Suprapubic skin (tissue), 4 donors: ENCODE data around the gene ZBTB3. TPM values are rescaled to one million over a fixed set of nuclear protein-coding genes. Genes with fewer than 3 reads are reported as not detected.

ENCODE experiments used
- DNase-seq, 2 donors: peaks; one replicate each; pipeline ENCODE4 v3.0.0-alpha.2; 2019; ENCODE audit warnings: low spot score in 2 of 2
- H3K27ac ChIP-seq: fragments of 200-600 bp; sonication (generic); one replicate; pipeline ENCODE4 v1.5.1; 2019
- H3K27me3 ChIP-seq: fragments of 200-600 bp; sonication (generic); one replicate; pipeline ENCODE4 v1.5.1; 2019
- H3K36me3 ChIP-seq: fragments of 200-600 bp; sonication (generic); one replicate; pipeline ENCODE4 v1.5.1; 2019
- H3K4me1 ChIP-seq: fragments of 200-600 bp; sonication (generic); one replicate; pipeline ENCODE4 v1.5.1; 2019
- H3K4me3 ChIP-seq: fragments of 200-600 bp; sonication (generic); one replicate; pipeline ENCODE4 v1.5.1; 2019; ENCODE audit warnings: mild to moderate bottlenecking
- H3K9me3 ChIP-seq: fragments of 200-600 bp; sonication (generic); one replicate; pipeline ENCODE4 v1.5.1; 2019
- EP300 ChIP-seq: sonication (generic); formaldehyde crosslinking; IDR thresholded peaks from one replicate; pipeline ENCODE4 v1.6.1; 2017; ENCODE audit warnings: antibody characterized with exemption
- POLR2A ChIP-seq, 2 donors: fragments of 450-650 bp; IDR thresholded peaks; one replicate each; pipeline ENCODE4 v1.6.1; 2017; ENCODE audit warnings: antibody characterized with exemption in 2 of 2, mild to moderate bottlenecking in 2 of 2, moderate library complexity in 2 of 2
- POLR2AphosphoS5 ChIP-seq, 3 donors: sonication (generic); formaldehyde crosslinking; IDR thresholded peaks; one replicate each; pipeline ENCODE4 v1.6.1; 2017; ENCODE audit warnings: antibody characterized with exemption in 3 of 3
- whole genome bisulfite sequencing: methylation state at CpG from one replicate; pipeline ENCODE4 v1.1.5; 2018; 5-methylcytosine and 5-hydroxymethylcytosine counted together
- total RNA-seq, 4 donors: library from RNA; depleted of rRNA; stranded (reverse); fragments of >200 nt; gene quantifications; one replicate each; pipeline ENCODE4 v1.1.0, GENCODE V29; 2016
- TF ChIP-seq, protein P1 (sequence below), 2 donors: fragments of 200-600 bp in 1 of 2; fragments of 450-650 bp in 1 of 2; sonication (generic) in 1 of 2; IDR thresholded peaks; one replicate each; pipeline ENCODE4 v1.5.1; 2016 to 2019; ENCODE audit warnings: antibody characterized with exemption in 2 of 2, mild to moderate bottlenecking in 1 of 2, moderate library complexity in 1 of 2

ZBTB3 gene
- 10 to 100 TPM; 10.9 to 32.2 (median 14.3) TPM for total RNA-seq

DNA sequence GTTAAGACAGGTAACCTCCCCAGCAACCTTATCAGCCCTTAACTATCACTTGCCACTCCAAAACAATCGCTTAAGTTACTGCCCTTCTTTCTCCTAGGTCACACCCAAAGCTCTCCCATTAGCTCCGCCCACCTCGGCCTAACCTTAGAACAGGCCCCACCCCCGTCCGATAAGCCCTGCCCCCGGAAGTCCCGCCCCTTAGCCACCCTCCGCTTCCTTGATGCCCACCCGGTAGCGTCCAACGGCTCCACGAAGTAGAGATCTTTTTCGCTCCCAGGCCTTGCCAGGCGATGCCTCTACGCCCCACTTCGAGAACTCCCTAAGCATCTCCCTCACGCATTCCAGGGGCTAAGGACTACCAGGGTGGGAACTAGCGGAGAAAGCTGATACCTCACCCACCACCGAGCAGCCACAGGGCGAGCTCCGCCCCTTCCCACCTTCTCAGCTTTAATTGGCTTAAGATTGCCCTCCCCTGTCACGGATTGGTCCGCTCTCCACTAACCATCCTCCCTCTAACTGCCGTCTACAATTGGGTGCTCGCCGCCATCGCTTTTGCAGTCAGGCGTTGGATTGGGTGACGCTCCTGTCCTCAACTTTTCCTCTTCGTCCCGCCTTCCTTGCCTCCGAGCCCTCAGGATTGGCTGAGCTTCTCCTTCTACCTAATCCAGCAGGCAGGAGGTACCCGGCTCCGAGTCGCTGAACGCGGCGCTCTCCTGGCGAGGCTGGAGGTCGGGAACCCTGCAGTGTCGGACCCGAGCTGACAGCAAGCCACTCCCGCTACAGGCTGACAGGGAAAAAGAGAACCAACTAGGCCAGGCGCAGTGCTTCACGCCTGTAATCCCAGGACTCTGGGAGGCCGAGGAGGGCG lies at the start of gene ZBTB3:
Gene ZBTB3, minus strand, starts transcription at position 425 of the 868 bp plus-strand sequence. CDS start 496 bp downstream, outside the sequence.
- H3K4me3 ChIP-seq, result peak within 1 kb of the TSS; percentile 78
- peak; percentile 99 for DNase-seq
- TF ChIP-seq POLR2A (IDR thresholded peaks at IDR 0.05) (peak in 1 of 2 donors; percentile 55), EP300 (no peak), POLR2AphosphoS5 (IDR thresholded peaks at IDR 0.05) (peak; percentile 67 to 89 (median 73))
- TF ChIP-seq, protein P1, sequence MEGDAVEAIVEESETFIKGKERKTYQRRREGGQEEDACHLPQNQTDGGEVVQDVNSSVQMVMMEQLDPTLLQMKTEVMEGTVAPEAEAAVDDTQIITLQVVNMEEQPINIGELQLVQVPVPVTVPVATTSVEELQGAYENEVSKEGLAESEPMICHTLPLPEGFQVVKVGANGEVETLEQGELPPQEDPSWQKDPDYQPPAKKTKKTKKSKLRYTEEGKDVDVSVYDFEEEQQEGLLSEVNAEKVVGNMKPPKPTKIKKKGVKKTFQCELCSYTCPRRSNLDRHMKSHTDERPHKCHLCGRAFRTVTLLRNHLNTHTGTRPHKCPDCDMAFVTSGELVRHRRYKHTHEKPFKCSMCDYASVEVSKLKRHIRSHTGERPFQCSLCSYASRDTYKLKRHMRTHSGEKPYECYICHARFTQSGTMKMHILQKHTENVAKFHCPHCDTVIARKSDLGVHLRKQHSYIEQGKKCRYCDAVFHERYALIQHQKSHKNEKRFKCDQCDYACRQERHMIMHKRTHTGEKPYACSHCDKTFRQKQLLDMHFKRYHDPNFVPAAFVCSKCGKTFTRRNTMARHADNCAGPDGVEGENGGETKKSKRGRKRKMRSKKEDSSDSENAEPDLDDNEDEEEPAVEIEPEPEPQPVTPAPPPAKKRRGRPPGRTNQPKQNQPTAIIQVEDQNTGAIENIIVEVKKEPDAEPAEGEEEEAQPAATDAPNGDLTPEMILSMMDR (IDR thresholded peaks at IDR 0.05), result no peak
- peaks cover 7% of the 10 kb centered on the region for H3K36me3 ChIP-seq
- 1% methylated on average over 43 of the region's 47 CpGs for WGBS
- no peaks in the 10 kb centered on the region for H3K9me3 ChIP-seq
- no peaks in the 10 kb centered on the region for H3K27me3 ChIP-seq
- H3K4me1 ChIP-seq, result peaks cover 36% of the 10 kb centered on the region
- peak within 1 kb of the TSS; percentile 96 for H3K27ac ChIP-seq

DNA sequence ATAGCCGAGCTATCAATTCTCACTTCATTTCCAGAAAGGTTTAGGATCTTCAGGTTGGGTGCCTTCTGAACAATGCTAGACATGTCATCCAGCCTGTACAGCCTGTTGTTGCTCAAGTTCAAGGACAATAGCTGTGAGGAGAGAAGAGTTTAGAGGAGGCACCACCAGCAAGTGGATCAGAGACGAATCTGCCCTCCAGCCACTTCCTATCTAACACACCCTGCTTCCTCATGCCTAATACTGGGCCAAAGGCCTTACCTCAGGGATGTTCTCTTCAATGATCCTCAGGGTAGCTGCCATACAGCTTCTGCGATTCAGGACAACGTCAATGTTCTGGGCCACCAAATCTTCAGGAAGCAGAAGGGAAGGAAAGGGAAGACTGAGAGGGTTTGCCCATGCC lies 47.1 kb upstream of the ZBTB3 start:
- Histone ChIP-seq H3K36me3 (peaks cover 74% of the 10 kb centered on the region), H3K27ac (no peak overlapping the region), H3K4me1 (peaks cover 20% of the 10 kb centered on the region), H3K27me3 (no peaks in the 10 kb centered on the region), H3K4me3 (no peak overlapping the region), H3K9me3 (no peaks in the 10 kb centered on the region)
- TF ChIP-seq POLR2AphosphoS5 (IDR thresholded peaks at IDR 0.05) (no peak), EP300 (no peak), POLR2A (IDR thresholded peaks at IDR 0.05) (no peak)
- TF ChIP-seq, protein P1 (IDR thresholded peaks at IDR 0.05), result no peak
- no peak for DNase-seq
- WGBS, result 86% methylated on average over 4 of the region's 4 CpGs

DNA sequence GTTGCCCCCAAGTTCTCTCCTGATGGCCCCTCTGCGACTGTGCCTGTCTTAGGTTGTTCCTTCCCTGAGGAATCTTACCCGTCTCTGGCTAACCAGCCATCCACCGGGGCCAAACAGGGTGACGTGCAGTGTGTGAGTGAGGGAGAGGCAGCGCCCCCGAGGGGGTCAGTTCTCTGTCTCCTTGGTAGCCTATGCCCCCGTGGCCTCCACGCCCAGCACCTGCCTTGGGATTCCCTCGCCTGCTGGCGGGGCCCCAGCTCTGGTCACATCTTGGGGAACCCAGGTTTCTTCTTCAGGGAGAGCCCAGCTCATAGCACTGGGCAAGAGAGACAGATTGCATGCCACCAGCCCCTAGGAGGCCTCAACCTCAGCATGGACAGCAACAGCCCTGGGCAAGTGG lies 45.5 kb upstream of the ZBTB3 start:
- Histone ChIP-seq H3K4me3 (no peak overlapping the region), H3K27me3 (no peaks in the 10 kb centered on the region), H3K36me3 (peaks cover 90% of the 10 kb centered on the region), H3K9me3 (no peaks in the 10 kb centered on the region), H3K27ac (no peak overlapping the region), H3K4me1 (peaks cover 15% of the 10 kb centered on the region)
- no peak for DNase-seq
- TF ChIP-seq POLR2AphosphoS5 (IDR thresholded peaks at IDR 0.05) (no peak), POLR2A (IDR thresholded peaks at IDR 0.05) (no peak), EP300 (no peak)
- TF ChIP-seq, protein P1 (IDR thresholded peaks at IDR 0.05), result no peak
- WGBS, result 95% methylated on average over 4 of the region's 10 CpGs

DNA sequence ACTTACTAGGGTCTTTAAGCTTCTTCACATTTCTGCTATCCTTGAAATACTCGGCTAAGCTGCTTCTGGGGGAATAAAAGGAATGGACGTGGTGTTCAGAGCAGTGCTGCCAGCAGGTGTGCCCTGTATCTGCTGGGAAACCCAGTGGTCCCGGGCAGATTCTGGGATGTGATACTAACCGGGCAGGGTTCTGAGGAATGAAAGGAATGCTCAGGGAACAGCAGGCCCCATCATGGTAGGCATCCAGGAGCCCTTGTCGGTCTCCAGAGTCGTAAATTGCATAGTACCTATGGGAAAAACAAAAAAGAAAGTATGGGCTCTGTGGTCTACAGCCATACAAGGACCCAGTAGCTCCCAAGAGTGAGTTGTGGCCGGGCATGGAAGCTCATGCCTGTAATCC lies 42.3 kb upstream of the ZBTB3 start:
- Histone ChIP-seq H3K27ac (no peak overlapping the region), H3K9me3 (no peaks in the 10 kb centered on the region), H3K36me3 (peaks cover 88% of the 10 kb centered on the region), H3K27me3 (no peaks in the 10 kb centered on the region), H3K4me1 (peaks cover 15% of the 10 kb centered on the region), H3K4me3 (no peak overlapping the region)
- WGBS, result 86% methylated on average over 7 of the region's 7 CpGs
- DNase-seq, result no peak
- TF ChIP-seq EP300 (no peak), POLR2A (IDR thresholded peaks at IDR 0.05) (no peak), POLR2AphosphoS5 (IDR thresholded peaks at IDR 0.05) (no peak)
- TF ChIP-seq, protein P1 (IDR thresholded peaks at IDR 0.05), result no peak

DNA sequence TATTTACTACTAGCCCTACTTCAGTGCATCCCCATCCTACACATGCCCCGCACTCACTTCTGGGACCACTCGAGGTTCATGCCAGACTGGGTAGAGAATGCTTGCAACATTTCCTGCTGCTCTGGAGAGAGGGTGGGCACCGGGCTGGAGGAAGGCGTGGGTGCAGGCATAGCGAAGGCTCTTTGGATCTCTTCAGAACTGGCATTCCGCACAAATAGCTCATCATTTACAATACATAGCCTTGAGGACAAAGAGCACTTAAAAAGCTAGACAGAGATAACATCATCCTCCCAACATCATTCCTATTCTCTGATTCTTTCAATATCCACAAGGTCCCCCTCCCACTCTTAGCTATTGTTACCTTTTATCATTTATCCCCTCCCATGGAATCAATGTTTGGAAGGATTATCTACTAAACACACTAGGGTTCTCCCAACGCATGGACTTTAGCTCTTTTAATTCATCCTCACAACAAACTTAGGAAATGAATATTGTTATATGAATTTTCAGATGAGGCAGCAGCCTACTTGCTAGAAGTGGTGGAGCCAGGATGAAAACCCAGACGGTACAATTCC lies 40.3 kb upstream of the ZBTB3 start:
- no peaks in the 10 kb centered on the region for H3K27me3 ChIP-seq
- H3K9me3 ChIP-seq, result no peaks in the 10 kb centered on the region
- no peak overlapping the region for H3K4me3 ChIP-seq
- H3K4me1 ChIP-seq, result peaks cover 33% of the 10 kb centered on the region
- H3K27ac ChIP-seq, result no peak overlapping the region
- H3K36me3 ChIP-seq, result peaks cover 75% of the 10 kb centered on the region
- no peak for TF ChIP-seq EP300
- no peak for TF ChIP-seq POLR2A (IDR thresholded peaks at IDR 0.05)
- TF ChIP-seq, protein P1 (IDR thresholded peaks at IDR 0.05), result no peak
- no peak for TF ChIP-seq POLR2AphosphoS5 (IDR thresholded peaks at IDR 0.05)
- DNase-seq, result no peak
- 79% methylated on average over 8 of the region's 8 CpGs for WGBS
